WTC11 (cell line): Measurements from ENCODE around the gene HOXA7. TPM values are rescaled to one million over a fixed set of nuclear protein-coding genes. Genes with fewer than 3 reads are reported as not detected.

Experiments used
- ATAC-seq: fragments of 200-7000 bp; cut with Tn5 transposase; 2 replicates; pipeline ENCODE4 v1.10.0; 2021; ENCODE audit warnings: mild to moderate bottlenecking, moderate library complexity
- CTCF ChIA-PET: fragments of 300-600 bp; sonication (Branson Sonifier 250); formaldehyde crosslinking; loops from one replicate; lab custom pipeline; 2021; ENCODE audit warnings: antibody characterized with exemption; lab: Charles Lee
- POLR2A ChIA-PET: fragments of 350-600 bp; sonication (Branson Sonifier 250); formaldehyde crosslinking; loops from one replicate; lab custom pipeline; 2021; ENCODE audit warnings: antibody characterized with exemption; lab: Charles Lee
- DNase-seq: peaks from one replicate; pipeline ENCODE4 v3.0.0; 2021; ENCODE audit warnings: low spot score
- H3K27ac Mint-ChIP-seq: 2 replicates; pipeline ENCODE4 v1.8.0; 2021; ENCODE audit warnings: mixed read lengths
- H3K27me3 Mint-ChIP-seq: 2 replicates; pipeline ENCODE4 v1.8.0; 2021; ENCODE audit warnings: low read depth, mild to moderate bottlenecking, moderate library complexity, mixed read lengths
- H3K36me3 Mint-ChIP-seq: 2 replicates; pipeline ENCODE4 v1.8.0; 2021; ENCODE audit warnings: mixed read lengths
- H3K4me1 Mint-ChIP-seq: 2 replicates; pipeline ENCODE4 v1.8.0; 2022; ENCODE audit warnings: mixed read lengths
- H3K4me3 Mint-ChIP-seq: 2 replicates; pipeline ENCODE4 v1.8.0; 2021; ENCODE audit warnings: mild to moderate bottlenecking, moderate library complexity, mixed read lengths
- H3K9me3 Mint-ChIP-seq: 2 replicates; pipeline ENCODE4 v1.8.0; 2021; ENCODE audit warnings: mixed read lengths
- ATF1 ChIP-seq: sonication (generic); formaldehyde crosslinking; IDR thresholded peaks from 2 replicates; pipeline ENCODE4 v1.8.1; 2023; ENCODE audit warnings: mild to moderate bottlenecking, moderate library complexity, missing genetic modification reagents
- CREM ChIP-seq: sonication (generic); formaldehyde crosslinking; IDR thresholded peaks from 2 replicates; pipeline ENCODE4 v1.8.1; 2022; ENCODE audit warnings: mild to moderate bottlenecking, missing genetic modification reagents, moderate library complexity
- E2F4 ChIP-seq: sonication (generic); formaldehyde crosslinking; IDR thresholded peaks from 2 replicates; pipeline ENCODE4 v1.8.1; 2022; ENCODE audit warnings: low read depth, mild to moderate bottlenecking, moderate library complexity, missing genetic modification reagents, borderline replicate concordance
- ESRRA ChIP-seq: sonication (generic); formaldehyde crosslinking; IDR thresholded peaks from 2 replicates; pipeline ENCODE4 v1.8.1; 2022; ENCODE audit warnings: mild to moderate bottlenecking, missing genetic modification reagents, borderline replicate concordance
- FOXJ3 ChIP-seq: sonication (generic); formaldehyde crosslinking; IDR thresholded peaks from 2 replicates; pipeline ENCODE4 v1.9.0; 2021; ENCODE audit warnings: missing genetic modification reagents, mild to moderate bottlenecking, borderline replicate concordance
- GRHL2 ChIP-seq: fragments of 250-450 bp; sonication (Bioruptor Pico); IDR thresholded peaks from 2 replicates; pipeline ENCODE4 v1.8.0; 2022; ENCODE audit warnings: mild to moderate bottlenecking, moderate library complexity; ENCODE audit not compliant: insufficient replicate concordance, severe bottlenecking
- HMGA2 ChIP-seq: fragments of 250-450 bp; sonication (Bioruptor Pico); IDR thresholded peaks from 2 replicates; pipeline ENCODE4 v1.4.0; 2021; ENCODE audit warnings: mild to moderate bottlenecking, moderate library complexity
- JUN ChIP-seq: sonication (generic); formaldehyde crosslinking; IDR thresholded peaks from 2 replicates; pipeline ENCODE4 v1.8.0; 2023; ENCODE audit warnings: mild to moderate bottlenecking, missing genetic modification reagents
- MXD4 ChIP-seq: fragments of 250-450 bp; sonication (Bioruptor Pico); IDR thresholded peaks from 2 replicates; pipeline ENCODE4 v1.8.0; 2021; ENCODE audit warnings: mild to moderate bottlenecking, moderate library complexity, borderline replicate concordance
- PRRX2 ChIP-seq: fragments of 250-450 bp; sonication (Bioruptor Pico); IDR thresholded peaks from 2 replicates; pipeline ENCODE4 v1.8.0; 2021; ENCODE audit warnings: mild to moderate bottlenecking
- TCF7 ChIP-seq: sonication (generic); formaldehyde crosslinking; IDR thresholded peaks from 2 replicates; pipeline ENCODE4 v1.8.0; 2022; ENCODE audit warnings: mild to moderate bottlenecking, low read depth, missing genetic modification reagents, moderate library complexity
- TEAD4 ChIP-seq: sonication (generic); formaldehyde crosslinking; IDR thresholded peaks from 2 replicates; pipeline ENCODE4 v1.8.0; 2022; ENCODE audit warnings: mild to moderate bottlenecking, missing genetic modification reagents
- ZNF232 ChIP-seq: sonication (generic); formaldehyde crosslinking; IDR thresholded peaks from 2 replicates; pipeline ENCODE4 v1.8.0; 2022; ENCODE audit warnings: mild to moderate bottlenecking, missing genetic modification reagents
- ZNF425 ChIP-seq: fragments of 250-450 bp; sonication (Bioruptor Pico); conservative IDR thresholded peaks from 2 replicates; pipeline ENCODE4 v1.9.0; 2021; ENCODE audit warnings: mild to moderate bottlenecking
- total RNA-seq: library from RNA; stranded (reverse); gene quantifications from 3 replicates; pipeline ENCODE4 v1.2.3, GENCODE V29; 2021
- TF ChIP-seq, protein P1 (sequence below): fragments of 250-450 bp; sonication (Bioruptor Pico); IDR thresholded peaks from 2 replicates; pipeline ENCODE4 v1.9.0; 2021; ENCODE audit warnings: moderate library complexity, mild to moderate bottlenecking, inconsistent platforms, borderline replicate concordance
- TF ChIP-seq, protein P2 (sequence below): sonication (generic); formaldehyde crosslinking; IDR thresholded peaks from 2 replicates; pipeline ENCODE4 v1.8.1; 2023; ENCODE audit warnings: mild to moderate bottlenecking, missing genetic modification reagents, moderate library complexity
- TF ChIP-seq, protein P3 (sequence below): fragments of 250-450 bp; sonication (Bioruptor Pico); IDR thresholded peaks from 2 replicates; pipeline ENCODE4 v1.9.0; 2021; ENCODE audit warnings: mild to moderate bottlenecking

Gene HOXA7
- total RNA-seq, 1 experiment from 2014 or later = not detected

- POLR2A ChIA-PET = no interaction called here
- H3K36me3 Mint-ChIP-seq = no peaks in the 10 kb centered on the region
- peaks cover 100% of the 10 kb centered on the region for H3K27me3 Mint-ChIP-seq
- TF ChIP-seq, protein P1, sequence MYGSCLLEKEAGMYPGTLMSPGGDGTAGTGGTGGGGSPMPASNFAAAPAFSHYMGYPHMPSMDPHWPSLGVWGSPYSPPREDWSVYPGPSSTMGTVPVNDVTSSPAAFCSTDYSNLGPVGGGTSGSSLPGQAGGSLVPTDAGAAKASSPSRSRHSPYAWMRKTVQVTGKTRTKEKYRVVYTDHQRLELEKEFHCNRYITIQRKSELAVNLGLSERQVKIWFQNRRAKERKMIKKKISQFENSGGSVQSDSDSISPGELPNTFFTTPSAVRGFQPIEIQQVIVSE = no peak
- TF ChIP-seq, protein P2, sequence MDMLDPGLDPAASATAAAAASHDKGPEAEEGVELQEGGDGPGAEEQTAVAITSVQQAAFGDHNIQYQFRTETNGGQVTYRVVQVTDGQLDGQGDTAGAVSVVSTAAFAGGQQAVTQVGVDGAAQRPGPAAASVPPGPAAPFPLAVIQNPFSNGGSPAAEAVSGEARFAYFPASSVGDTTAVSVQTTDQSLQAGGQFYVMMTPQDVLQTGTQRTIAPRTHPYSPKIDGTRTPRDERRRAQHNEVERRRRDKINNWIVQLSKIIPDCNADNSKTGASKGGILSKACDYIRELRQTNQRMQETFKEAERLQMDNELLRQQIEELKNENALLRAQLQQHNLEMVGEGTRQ (CRISPR knock-in tag) = peak; percentile 51
- ATAC-seq (no peak), DNase-seq (no peak)
- CTCF ChIA-PET = interaction anchor here (0.9 to 1.9 kb wide), 2 partner anchors 37 to 55 kb away, joined by 4 to 5 read pairs; no protein-coding TSS in a partner anchor
- H3K9me3 Mint-ChIP-seq = no peaks in the 10 kb centered on the region
- no peak overlapping the region for H3K27ac Mint-ChIP-seq
- H3K4me3 Mint-ChIP-seq = no peak overlapping the region
- H3K4me1 Mint-ChIP-seq = peaks cover 9% of the 10 kb centered on the region
Observed at GRCh38 chr7:27124096-27124901, 32.2 kb downstream of the HOXA7 start.

DNA sequence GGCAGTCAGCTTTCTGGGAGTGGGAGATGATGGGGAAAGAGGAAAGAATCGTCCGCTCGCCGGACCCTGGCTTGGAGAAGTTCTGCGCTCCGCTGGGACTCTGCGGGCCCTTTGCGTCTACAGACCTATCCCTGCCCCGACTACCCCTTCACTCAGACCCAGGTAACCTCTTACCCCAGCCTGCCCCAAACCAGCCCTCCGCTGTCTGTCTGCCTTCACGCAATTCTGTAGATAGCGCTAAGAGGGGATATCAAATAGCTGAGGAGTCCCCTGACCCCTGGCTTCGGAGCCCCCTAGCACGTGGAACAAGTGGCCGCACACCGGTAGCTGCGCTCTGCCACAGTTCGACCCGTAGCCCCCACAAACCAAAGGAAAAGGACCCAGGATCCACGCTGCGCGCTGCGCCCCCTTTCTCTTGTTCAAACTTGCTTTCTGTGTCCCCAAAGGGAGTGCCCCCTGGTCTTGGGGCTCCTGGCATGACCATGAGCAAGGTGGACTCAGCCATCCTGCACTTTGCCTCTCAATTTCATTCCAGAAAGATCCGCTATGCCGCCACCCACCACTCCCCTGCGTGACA is 32.9 kb downstream of the HOXA7 start:
- no peaks in the 10 kb centered on the region for H3K36me3 Mint-ChIP-seq
- H3K27me3 Mint-ChIP-seq = peaks cover 100% of the 10 kb centered on the region
- no peak overlapping the region for H3K27ac Mint-ChIP-seq
- TF ChIP-seq GRHL2 (CRISPR knock-in tag) (no peak), TEAD4 (CRISPR knock-in tag) (no peak), TCF7 (CRISPR knock-in tag) (no peak), ATF1 (no peak), E2F4 (CRISPR knock-in tag) (no peak), ZNF232 (CRISPR knock-in tag) (no peak), CREM (CRISPR knock-in tag) (no peak), ESRRA (CRISPR knock-in tag) (no peak), ZNF425 (CRISPR knock-in tag) (no peak), JUN (CRISPR knock-in tag) (no peak), PRRX2 (CRISPR knock-in tag) (no peak), HMGA2 (CRISPR knock-in tag) (no peak), FOXJ3 (no peak), MXD4 (CRISPR knock-in tag) (no peak)
- TF ChIP-seq, protein P2 (CRISPR knock-in tag) = no peak
- TF ChIP-seq, protein P3, sequence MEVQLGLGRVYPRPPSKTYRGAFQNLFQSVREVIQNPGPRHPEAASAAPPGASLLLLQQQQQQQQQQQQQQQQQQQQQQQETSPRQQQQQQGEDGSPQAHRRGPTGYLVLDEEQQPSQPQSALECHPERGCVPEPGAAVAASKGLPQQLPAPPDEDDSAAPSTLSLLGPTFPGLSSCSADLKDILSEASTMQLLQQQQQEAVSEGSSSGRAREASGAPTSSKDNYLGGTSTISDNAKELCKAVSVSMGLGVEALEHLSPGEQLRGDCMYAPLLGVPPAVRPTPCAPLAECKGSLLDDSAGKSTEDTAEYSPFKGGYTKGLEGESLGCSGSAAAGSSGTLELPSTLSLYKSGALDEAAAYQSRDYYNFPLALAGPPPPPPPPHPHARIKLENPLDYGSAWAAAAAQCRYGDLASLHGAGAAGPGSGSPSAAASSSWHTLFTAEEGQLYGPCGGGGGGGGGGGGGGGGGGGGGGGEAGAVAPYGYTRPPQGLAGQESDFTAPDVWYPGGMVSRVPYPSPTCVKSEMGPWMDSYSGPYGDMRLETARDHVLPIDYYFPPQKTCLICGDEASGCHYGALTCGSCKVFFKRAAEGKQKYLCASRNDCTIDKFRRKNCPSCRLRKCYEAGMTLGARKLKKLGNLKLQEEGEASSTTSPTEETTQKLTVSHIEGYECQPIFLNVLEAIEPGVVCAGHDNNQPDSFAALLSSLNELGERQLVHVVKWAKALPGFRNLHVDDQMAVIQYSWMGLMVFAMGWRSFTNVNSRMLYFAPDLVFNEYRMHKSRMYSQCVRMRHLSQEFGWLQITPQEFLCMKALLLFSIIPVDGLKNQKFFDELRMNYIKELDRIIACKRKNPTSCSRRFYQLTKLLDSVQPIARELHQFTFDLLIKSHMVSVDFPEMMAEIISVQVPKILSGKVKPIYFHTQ (CRISPR knock-in tag) = no peak
- ChIA-PET CTCF (interaction anchor here (0.9 to 1.9 kb wide), 4 partner anchors 27 to 56 kb away, joined by 4 to 6 read pairs (median 4); partner anchors contain the start of gene HOXA3), POLR2A (no interaction called here)
- H3K9me3 Mint-ChIP-seq = no peaks in the 10 kb centered on the region
- no peak overlapping the region for H3K4me3 Mint-ChIP-seq
- ATAC-seq (peak; percentile 25), DNase-seq (no peak)
- H3K4me1 Mint-ChIP-seq = peaks cover 9% of the 10 kb centered on the region
